ENCODE measurements around the gene SSR1. TPM values are rescaled to one million over a fixed set of nuclear protein-coding genes. Genes with fewer than 3 reads are reported as not detected.
A peak's percentile ranks its signal among the peaks of the same experiment; 100 is the strongest.

The SSR1 gene
- total RNA-seq, 2 donors from 2014 or later = 145 to 167 TPM

DNA sequence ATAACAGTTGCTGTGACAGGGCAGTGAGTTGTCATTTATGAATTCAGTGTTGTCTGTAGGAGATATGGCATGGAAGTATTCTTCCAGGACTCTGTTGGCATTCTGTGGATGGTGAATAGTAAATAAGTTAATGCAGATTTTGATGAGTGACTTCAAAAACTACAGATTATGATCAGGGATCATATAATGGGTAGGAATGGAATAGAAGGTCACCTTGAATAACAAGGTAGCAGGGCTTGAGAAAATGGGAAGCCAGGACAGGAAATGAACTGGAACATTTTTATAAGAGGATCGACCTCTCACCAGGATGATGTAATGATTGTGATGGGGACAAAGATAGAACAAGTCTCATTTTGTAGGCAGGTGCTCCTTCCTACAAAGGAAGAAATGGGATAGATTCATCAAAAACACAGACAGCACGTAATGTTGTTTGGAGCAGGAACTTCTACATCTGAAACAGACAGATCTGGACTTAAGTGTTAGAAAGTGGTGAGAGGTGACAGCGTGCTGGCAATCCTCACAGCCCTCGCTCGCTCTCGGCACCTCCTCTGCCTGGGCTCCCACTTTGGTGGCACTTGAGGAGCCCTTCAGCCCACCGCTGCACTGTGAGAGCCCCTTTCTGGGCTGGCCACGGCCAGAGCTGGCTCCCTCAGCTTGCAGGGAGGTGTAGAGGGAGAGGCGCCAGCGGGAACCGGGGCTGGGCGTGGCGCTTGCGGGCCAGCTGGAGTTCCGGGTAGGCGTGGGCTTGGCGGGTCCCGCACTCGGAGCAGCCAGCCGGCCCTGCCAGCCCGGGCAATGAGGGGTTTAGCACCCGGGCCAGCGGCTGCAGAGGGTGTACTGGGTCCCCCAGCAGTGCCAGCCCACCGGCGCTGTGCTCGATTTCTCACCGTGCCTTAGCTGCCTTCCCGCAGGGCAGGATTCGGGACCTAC, 30.8 kb upstream of the SSR1 start:
- TF ChIP-seq, protein P1, sequence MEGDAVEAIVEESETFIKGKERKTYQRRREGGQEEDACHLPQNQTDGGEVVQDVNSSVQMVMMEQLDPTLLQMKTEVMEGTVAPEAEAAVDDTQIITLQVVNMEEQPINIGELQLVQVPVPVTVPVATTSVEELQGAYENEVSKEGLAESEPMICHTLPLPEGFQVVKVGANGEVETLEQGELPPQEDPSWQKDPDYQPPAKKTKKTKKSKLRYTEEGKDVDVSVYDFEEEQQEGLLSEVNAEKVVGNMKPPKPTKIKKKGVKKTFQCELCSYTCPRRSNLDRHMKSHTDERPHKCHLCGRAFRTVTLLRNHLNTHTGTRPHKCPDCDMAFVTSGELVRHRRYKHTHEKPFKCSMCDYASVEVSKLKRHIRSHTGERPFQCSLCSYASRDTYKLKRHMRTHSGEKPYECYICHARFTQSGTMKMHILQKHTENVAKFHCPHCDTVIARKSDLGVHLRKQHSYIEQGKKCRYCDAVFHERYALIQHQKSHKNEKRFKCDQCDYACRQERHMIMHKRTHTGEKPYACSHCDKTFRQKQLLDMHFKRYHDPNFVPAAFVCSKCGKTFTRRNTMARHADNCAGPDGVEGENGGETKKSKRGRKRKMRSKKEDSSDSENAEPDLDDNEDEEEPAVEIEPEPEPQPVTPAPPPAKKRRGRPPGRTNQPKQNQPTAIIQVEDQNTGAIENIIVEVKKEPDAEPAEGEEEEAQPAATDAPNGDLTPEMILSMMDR (conservative IDR thresholded peaks at IDR 0.05) = no peak
- DNase-seq = no peak
- H3K27ac Mint-ChIP-seq = no peak overlapping the region
- Histone ChIP-seq H3K27ac (ENCODE audit: low read depth, low read length) (no peak overlapping the region), H3K27me3 (ENCODE audit: control insufficient read depth, insufficient read depth, low read length, poor library complexity, severe bottlenecking) (no peaks in the 10 kb centered on the region), H3K9me3 (ENCODE audit: control insufficient read depth, low read length) (peaks cover 74% of the 10 kb centered on the region), H3K9ac (ENCODE audit: extremely low read depth, low read length, poor library complexity, severe bottlenecking) (no peak overlapping the region), H3K36me3 (ENCODE audit: control insufficient read depth, insufficient read depth, low read length) (peaks cover 11% of the 10 kb centered on the region), H3K4me1 (ENCODE audit: control insufficient read depth, insufficient read depth, low read length) (peaks cover 7% of the 10 kb centered on the region), H3K4me3 (ENCODE audit: low read length) (peak overlapping the region; percentile 8)
- no peaks in the 10 kb centered on the region for H3K27me3 Mint-ChIP-seq (ENCODE audit: insufficient read depth)
- H3K36me3 Mint-ChIP-seq (ENCODE audit: low read depth) = peaks cover 12% of the 10 kb centered on the region
- peaks cover 48% of the 10 kb centered on the region for H3K9me3 Mint-ChIP-seq
- H3K4me1 Mint-ChIP-seq = peaks cover 22% of the 10 kb centered on the region
- 95 to 97% methylated on average over 6 to 29 of the region's 29 CpGs for WGBS, 2 experiments (ENCODE audit: insufficient coverage in 1 of 2, insufficient read length in 1 of 2)
- H3K4me3 Mint-ChIP-seq = no peak overlapping the region

- Histone ChIP-seq H3K4me3 (ENCODE audit: low read length) (peak overlapping the region; percentile 45), H3K27ac (ENCODE audit: low read depth, low read length) (no peak overlapping the region), H3K27me3 (ENCODE audit: control insufficient read depth, insufficient read depth, low read length, poor library complexity, severe bottlenecking) (no peaks in the 10 kb centered on the region), H3K36me3 (ENCODE audit: control insufficient read depth, insufficient read depth, low read length) (peaks cover 11% of the 10 kb centered on the region), H3K9ac (ENCODE audit: extremely low read depth, low read length, poor library complexity, severe bottlenecking) (no peak overlapping the region), H3K9me3 (ENCODE audit: control insufficient read depth, low read length) (peaks cover 74% of the 10 kb centered on the region), H3K4me1 (ENCODE audit: control insufficient read depth, insufficient read depth, low read length) (peaks cover 4% of the 10 kb centered on the region)
- peaks cover 12% of the 10 kb centered on the region for H3K4me1 Mint-ChIP-seq
- DNase-seq = no peak
- TF ChIP-seq, protein P1 (conservative IDR thresholded peaks at IDR 0.05) = no peak
- H3K27me3 Mint-ChIP-seq (ENCODE audit: insufficient read depth) = no peaks in the 10 kb centered on the region
- WGBS, 2 experiments (ENCODE audit: insufficient coverage in 1 of 2, insufficient read length in 1 of 2) = 89 to 91% methylated on average over 9 of the region's 9 CpGs
- H3K27ac Mint-ChIP-seq = no peak overlapping the region
- H3K36me3 Mint-ChIP-seq (ENCODE audit: low read depth) = peaks cover 10% of the 10 kb centered on the region
- no peak overlapping the region for H3K4me3 Mint-ChIP-seq
- peaks cover 45% of the 10 kb centered on the region for H3K9me3 Mint-ChIP-seq
These were observed 29.2 kb upstream of the SSR1 start for GRCh38 chr6:7341989-7342742.

DNA sequence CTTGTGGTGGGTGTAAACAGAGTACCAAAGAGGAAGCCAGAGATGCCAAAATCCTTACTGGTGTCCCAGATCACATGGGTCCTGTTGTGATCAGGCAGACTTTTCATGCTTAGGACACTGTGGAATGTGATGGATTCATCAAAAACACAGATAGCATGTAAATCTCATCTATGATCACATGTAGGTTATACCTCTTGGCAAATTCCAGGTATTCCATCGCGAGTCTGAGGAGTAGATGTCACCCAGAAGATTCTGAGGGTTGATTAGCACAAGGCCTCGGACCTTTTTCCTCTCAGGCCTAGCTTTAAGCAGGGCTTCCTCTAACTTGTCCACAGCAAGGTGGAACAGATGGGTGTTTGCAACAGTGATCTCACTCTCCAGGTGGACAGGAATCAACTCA, 28.3 kb upstream of the SSR1 start:
- Histone ChIP-seq H3K9ac (ENCODE audit: extremely low read depth, low read length, poor library complexity, severe bottlenecking) (no peak overlapping the region), H3K27ac (ENCODE audit: low read depth, low read length) (no peak overlapping the region), H3K9me3 (ENCODE audit: control insufficient read depth, low read length) (peaks cover 76% of the 10 kb centered on the region), H3K27me3 (ENCODE audit: control insufficient read depth, insufficient read depth, low read length, poor library complexity, severe bottlenecking) (no peaks in the 10 kb centered on the region), H3K36me3 (ENCODE audit: control insufficient read depth, insufficient read depth, low read length) (peaks cover 11% of the 10 kb centered on the region), H3K4me3 (ENCODE audit: low read length) (peak overlapping the region; percentile 45), H3K4me1 (ENCODE audit: control insufficient read depth, insufficient read depth, low read length) (no peaks in the 10 kb centered on the region)
- Mint-ChIP-seq H3K27ac (no peak overlapping the region), H3K9me3 (peaks cover 38% of the 10 kb centered on the region), H3K4me3 (no peak overlapping the region), H3K27me3 (ENCODE audit: insufficient read depth) (no peaks in the 10 kb centered on the region), H3K4me1 (peaks cover 9% of the 10 kb centered on the region), H3K36me3 (ENCODE audit: low read depth) (peaks cover 10% of the 10 kb centered on the region)
- DNase-seq = no peak
- 91 to 95% methylated on average over 3 of the region's 3 CpGs for WGBS, 2 experiments (ENCODE audit: insufficient coverage in 1 of 2, insufficient read length in 1 of 2)
- TF ChIP-seq, protein P1 (conservative IDR thresholded peaks at IDR 0.05) = no peak
